HG03135 (cell line): Measurements from ENCODE around the gene CNN3.
"Not testable (repeated sequence)": the region's sequence is repeated elsewhere in the genome, so short reads cannot be mapped to it uniquely, and the experiment has no call there.

Experiments used
- ATAC-seq: cut with Tn5 transposase; IDR thresholded peaks from one replicate; pipeline ENCODE4 v1.9.1; 2021; ENCODE audit warnings: mild to moderate bottlenecking, moderate library complexity; ENCODE audit not compliant: unreplicated experiment

The CNN3 gene

GRCh38 chr1:94949681-94950661 is 23.1 kb upstream of the CNN3 start:
- ATAC-seq, result no peak

- no peak for ATAC-seq
Measured at GRCh38 chr1:94947437-94947836, 20.5 kb upstream of the CNN3 start.

- no peak for ATAC-seq
Measured at GRCh38 chr1:94946886-94947285, 20.0 kb upstream of the CNN3 start.

DNA sequence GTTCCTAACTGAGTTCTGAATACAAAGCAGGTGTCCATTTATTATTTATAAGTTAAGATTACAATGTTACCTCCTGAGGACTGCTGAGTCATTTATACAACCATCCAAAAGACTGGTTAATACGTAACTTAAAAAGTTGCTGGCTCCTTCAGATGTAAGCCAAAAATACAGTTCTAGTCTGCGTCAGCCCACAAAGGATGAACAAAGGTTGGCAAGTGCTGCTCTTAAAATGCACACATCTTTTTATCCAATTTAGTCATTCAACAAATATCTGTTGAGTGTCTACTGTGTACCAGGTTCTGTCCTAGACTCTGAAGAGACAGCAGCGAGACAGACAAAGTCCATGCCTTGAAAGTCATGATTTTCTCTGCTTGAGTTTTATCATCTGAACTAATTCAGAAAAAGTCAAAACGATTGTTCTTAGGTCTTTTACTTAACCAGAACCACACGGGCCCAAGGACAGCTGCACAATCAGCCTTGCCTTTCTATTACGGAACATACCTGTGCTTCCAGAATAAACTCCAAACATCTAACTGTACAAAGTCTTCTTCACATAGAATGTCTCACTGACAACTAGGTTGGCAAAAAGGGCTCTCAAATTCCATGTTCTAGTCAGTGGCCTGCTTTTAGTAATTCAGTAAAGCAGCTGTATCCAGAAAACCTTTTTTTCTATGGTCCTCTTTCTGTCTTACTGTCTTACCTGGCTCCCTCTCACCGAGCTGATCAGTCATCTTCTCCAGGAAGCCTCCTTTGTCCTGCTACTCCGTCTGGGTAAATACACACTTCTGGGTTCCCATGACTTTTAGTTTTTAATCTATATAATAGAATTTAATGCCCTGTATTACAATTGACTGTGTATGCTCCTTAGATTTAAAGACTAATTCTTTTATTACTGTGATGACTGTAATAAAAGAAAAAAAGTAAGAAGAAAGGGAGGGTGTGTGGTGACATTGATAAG is 15.5 kb upstream of the CNN3 start:
- no peak for ATAC-seq

- not testable (repeated sequence) for ATAC-seq
Measured at GRCh38 chr1:94941480-94941879, 14.6 kb upstream of the CNN3 start.

DNA sequence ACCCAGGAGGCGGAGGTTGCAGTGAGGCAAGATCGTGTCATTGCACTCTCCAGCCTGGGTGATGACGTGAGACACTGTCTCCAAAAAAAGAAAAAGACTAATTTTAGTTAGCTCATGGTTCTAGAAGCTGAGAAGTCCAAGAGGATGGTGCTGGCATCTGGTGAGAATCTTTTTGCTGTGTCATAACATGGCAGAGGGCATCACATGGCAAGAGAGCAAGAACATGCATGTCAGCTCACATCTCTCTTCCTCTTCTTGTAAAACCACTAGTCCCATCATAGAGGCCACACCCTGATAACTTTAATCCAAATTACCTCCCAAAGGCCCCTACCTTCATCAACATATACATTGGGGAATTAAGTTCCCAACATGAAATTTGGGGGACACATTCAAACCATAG is 13.8 kb upstream of the CNN3 start:
- ATAC-seq, result no peak

DNA sequence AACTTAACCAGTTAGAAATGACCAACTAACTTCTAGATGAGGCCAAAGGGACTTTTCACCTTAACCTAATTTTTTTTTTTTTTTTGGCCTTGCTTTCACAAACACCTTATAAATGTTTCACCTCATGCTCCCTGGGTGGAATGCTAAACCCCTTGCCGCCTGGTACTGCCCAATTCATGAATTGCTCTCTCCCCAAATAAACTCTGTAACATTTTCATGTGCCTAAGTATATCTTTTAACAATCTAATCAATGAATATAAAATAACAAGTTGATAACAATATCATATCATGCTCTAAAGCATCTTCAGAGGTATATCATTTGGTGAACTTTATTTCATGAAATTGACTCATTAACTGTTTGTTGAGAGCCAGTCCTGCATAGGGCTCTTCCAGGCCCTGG is 10.9 kb upstream of the CNN3 start:
- no peak for ATAC-seq

DNA sequence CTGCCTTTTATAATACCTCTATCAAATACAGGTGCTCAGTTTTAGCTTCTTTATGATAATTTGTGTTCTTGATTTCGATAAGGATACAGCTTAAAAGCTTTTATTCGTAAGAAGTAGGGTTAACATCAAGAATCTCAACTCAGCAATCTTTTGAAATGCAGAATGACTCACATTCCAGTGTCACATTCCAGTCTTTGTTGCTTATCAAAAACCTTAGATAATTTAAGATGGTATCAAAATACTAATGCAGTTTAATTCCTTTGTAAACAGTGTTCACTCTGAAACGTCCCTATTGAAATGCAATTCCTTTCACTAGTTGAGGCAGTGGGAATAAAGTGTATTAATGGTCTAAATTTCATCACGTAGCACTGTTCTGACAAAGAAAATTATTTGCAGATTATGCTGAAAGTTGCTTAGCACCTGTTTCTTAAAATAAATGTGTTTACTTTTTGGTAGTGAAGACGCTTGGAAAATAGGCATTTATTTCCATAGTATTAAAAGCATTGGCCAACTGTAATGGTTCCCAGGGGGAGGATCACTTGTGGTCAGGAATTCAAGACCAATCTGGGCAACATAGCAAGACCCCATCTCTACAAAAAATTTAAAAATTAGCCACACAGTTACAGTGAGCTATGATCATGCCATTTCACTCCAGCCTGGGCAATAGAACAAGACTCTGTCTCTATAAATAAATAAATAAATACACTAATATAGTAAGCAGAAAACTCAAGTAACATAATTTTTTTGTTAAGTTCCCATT is 10.1 kb upstream of the CNN3 start:
- no peak for ATAC-seq

GRCh38 chr1:94935476-94935875 is 8.6 kb upstream of the CNN3 start:
- no peak for ATAC-seq

DNA sequence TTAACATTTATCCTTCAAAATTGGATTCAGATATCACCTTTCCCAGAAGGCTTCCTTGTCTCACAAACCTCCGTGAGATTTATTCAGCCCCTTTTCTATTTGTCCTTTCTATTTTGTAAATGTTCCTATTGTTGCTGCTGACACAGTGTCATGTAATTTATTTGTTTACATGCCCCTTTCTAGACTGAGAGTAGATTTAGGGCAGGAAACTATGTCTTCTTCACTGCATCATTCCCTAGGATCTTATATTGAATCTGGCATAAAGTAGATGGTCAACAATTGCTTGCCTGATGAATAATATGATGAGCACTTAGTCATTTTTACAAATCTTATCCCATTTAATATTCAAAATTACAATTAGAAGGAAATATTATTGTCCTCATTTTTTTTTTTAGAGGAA is 8.1 kb upstream of the CNN3 start:
- ATAC-seq, result no peak

GRCh38 chr1:94934551-94934950 is 7.6 kb upstream of the CNN3 start:
- ATAC-seq, result no peak

DNA sequence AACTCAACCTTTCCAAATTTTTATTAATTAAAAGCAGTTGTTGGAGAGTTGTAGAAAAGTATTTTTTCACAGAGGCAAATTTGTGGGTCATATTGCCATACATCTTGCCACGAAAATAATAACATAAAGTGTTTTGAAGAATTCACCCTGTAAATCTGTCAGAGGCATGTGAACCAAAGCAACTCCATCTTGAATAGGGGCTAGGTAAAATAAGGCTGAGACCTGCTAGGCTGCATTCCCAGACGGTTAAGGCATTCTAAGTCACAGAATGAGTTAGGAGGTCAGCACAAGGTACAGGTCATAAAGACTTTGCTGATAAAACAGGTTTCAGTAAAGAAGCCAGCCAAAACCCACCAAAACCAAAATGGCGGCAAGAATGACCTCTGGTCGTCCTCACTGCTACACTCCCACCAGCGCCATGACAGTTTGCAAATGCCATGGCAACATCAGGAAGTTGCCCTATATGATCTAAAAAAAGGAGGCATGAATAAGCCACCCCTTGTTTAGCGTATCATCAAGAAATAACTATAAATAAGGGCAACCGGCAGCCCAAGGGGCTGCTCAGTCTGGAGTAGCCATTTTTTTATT is 4.4 kb upstream of the CNN3 start:
- ATAC-seq, result no peak

DNA sequence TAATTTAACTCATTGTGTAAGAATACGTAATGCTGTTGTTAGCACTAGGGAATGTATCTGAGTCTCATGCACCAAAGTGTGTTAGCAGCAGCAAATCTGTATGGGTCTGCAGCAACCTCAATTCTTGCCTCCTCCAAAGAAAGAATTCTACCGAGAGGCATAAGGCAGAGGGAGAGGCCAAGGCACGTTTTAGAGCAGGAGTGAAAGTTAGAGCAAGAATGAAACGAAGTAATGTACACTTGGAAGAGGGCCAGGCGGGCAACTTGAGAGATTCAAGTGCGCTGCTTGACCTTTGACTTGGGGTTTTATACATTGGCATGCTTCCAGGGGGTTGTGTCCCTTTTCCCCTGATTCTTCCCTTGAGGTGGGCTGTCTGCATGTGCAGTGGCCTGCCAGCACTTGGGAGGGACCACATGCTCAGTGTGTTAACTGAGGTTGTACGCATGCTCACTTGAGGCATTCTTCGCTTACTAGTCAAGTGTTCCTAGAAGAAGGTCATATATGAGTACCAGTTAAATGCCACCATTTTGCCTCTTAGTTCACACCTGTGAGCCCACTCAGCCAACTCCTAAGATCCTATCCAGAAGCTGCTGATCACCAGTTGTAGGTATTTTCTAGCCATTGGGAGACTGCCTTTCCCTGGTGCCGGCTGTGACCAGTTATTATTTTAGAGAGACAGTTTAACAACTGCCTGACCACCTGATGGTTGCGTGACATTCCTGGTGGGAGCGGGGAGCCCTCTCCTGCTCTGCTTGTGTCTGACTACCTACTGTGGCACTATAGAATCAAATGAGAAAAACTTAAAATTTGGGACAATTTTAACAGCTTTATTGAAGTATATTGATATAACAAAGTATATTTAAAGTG is 2.7 kb upstream of the CNN3 start:
- ATAC-seq, result no peak

DNA sequence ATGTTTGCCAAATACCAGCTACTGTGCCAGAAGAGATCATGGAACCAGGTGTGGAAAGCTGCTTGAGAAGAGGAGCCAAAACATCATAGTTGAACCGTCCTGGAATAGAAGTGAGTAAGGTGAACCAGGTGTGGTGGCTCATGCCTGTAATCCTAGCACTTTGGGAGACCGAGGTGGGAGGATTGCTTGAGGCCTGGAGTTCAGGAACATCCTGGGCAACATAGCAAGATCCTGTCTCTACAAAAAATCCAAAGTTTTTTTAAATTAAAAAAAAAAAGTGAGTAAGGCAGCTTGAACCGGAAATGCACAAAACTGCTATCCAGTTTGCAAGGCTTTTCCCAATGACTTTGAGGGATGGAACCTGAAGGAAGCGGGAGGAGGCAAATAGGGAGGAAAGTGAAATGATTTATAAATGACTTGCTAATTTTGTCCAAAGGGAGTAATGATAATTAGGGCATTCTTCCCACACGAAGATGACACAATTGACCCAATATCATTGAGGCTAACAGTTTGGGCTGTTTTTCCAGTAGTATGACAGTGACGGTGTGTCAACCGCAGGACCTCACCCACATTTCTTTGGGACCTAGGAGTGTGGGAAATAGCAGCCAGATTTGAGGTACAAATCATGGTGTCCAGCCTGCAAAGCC is 1.5 kb upstream of the CNN3 start:
- no peak for ATAC-seq

GRCh38 chr1:94927405-94928175 is 680 bp upstream of the CNN3 start:
- peak; percentile 16 for ATAC-seq

GRCh38 chr1:94926126-94926914 is 590 bp downstream of the CNN3 start:
- ATAC-seq, result peak; percentile 26

DNA sequence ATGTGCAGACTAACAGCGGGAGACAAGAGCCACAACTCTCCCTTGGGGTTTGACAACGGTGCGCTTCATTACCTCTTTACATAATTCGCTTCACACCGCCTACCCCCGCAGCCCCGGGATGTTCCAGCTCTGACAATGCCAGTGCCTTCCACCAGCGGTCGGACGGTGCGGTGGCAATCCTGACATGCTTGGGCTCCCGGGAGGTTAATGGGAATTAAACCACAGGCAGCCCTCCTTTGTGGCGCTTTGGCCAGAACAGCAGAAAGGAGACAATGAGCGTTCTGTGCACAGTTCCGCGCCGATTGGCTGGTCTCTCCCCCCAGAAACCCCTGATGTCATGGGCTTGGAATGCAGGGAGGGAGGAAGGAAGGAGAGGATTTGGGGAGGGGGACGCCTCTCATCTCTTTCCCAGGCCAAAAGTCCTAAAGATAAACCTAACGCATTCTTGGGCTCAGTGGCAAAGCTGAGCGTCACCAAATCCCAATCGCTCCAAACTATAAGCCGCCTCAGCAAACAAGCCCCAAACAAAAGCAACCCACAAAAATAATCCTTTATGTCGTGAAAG is 1.3 kb downstream of the CNN3 start:
- ATAC-seq, result no peak
